Adrenal gland (tissue), 12 donors: ENCODE measurements around the gene TTC23. TPM values are rescaled to one million over a fixed set of nuclear protein-coding genes. Genes with fewer than 3 reads are reported as not detected.

ENCODE experiments used
- DNase-seq, 7 donors: peaks; one replicate each; pipeline ENCODE4 v3.0.0-alpha.2; 2019 to 2020
- H3K27ac ChIP-seq, 5 donors: fragments of 200-600 bp; sonication (generic) in 4 of 5; 1 replicate in 3 of 5; 2 replicates in 2 of 5; pipeline versions ENCODE4 v1.5.1 to v1.8.0; 2016 to 2020; ENCODE audit warnings: mild to moderate bottlenecking in 1 of 5
- H3K27me3 ChIP-seq: fragments of 200-600 bp; 2 replicates; pipeline ENCODE4 v1.8.0; 2021
- H3K36me3 ChIP-seq, 2 donors: fragments of 200-600 bp; replicated peaks in 1 of 2; 1 replicate in 1 of 2; 2 replicates in 1 of 2; pipeline versions ENCODE4 v1.5.1 to v1.8.0; 2018 to 2022
- H3K4me1 ChIP-seq, 2 donors: fragments of 200-600 bp; replicated peaks in 1 of 2; 1 replicate in 1 of 2; 2 replicates in 1 of 2; pipeline versions ENCODE4 v1.5.1 to v1.8.0; 2018 to 2021
- H3K4me3 ChIP-seq, 4 donors: fragments of 200-600 bp; sonication (generic) in 3 of 4; one replicate each; pipeline ENCODE4 v1.5.1; 2016 to 2018
- H3K9me3 ChIP-seq, 3 donors: fragments of 200-600 bp; sonication (generic) in 1 of 3; replicated peaks in 1 of 3; 1 replicate in 2 of 3; 2 replicates in 1 of 3; pipeline versions ENCODE4 v1.5.1 to v1.8.0; 2016 to 2021
- CTCF ChIP-seq, 6 experiments: fragments of 450-650 bp in 4 of 6; fragments of 200-600 bp in 2 of 6; sonication (generic) in 1 of 6; IDR thresholded peaks; 1 replicate in 5 of 6; 2 replicates in 1 of 6; pipeline versions ENCODE4 v1.5.1 to v1.8.0; 2016 to 2021; ENCODE audit warnings: antibody characterized with exemption in 6 of 6, mild to moderate bottlenecking in 2 of 6, moderate library complexity in 1 of 6
- POLR2A ChIP-seq, 2 donors: fragments of 450-650 bp; IDR thresholded peaks; one replicate each; pipeline ENCODE4 v1.6.1; 2017; ENCODE audit warnings: antibody characterized with exemption in 2 of 2, mild to moderate bottlenecking in 2 of 2, moderate library complexity in 1 of 2
- WGBS, 4 donors: extraction: QIAGEN DNeasy Blood & Tissue Kit in 2 of 4; methylation state at CpG; one replicate each; pipeline versions ENCODE4 v1.1.5 to v1.1.7; 2013 to 2017; 5-methylcytosine and 5-hydroxymethylcytosine counted together
- intact Hi-C, 2 donors: fragments of 100-400 bp; cut with DNase I; formaldehyde crosslinking; loops; one replicate each; pipeline versions ENCODE4 v1.14.1 to v1.15.0; 2022 to 2023
- polyA plus RNA-seq, 3 donors: library from polyadenylated mRNA; stranded (reverse); fragments of 200-250 nt in 2 of 3; fragments of 350-450 nt in 1 of 3; fragmentation: Illumina TruSeq in 1 of 3; extraction: RNeasy Lipid Tissue Mini Kit (QIAGEN cat#74804) in 1 of 3; gene quantifications; one replicate each; pipeline ENCODE4 v1.2.3, GENCODE V29; 2013 to 2014
- total RNA-seq, 9 donors: library from RNA; depleted of rRNA in 4 of 9; stranded (reverse); fragments of >200 nt in 4 of 9; fragments of 120-200 nt in 1 of 9; fragmentation: NEBNext Ultra II Directional in 1 of 9; extraction: Animal tissue kit (Norgen Biotek cat#: 25700) in 1 of 9; gene quantifications; one replicate each; pipeline versions ENCODE4 v1.1.0 to v1.2.4, GENCODE V29; 2013 to 2023
- donor health status: healthy with polysubstance abuse.
- donor health status: Bipolar disorder and iron deficiency.
- donor health status: DM: yes; HTN: yes; CAD: no.
- donor health status: DM: no; HTN: no; CAD: no.
- donor health status: DM: no; HTN: no; CAD: no.
- donor health status: DM: yes; HTN: yes; CAD: no.

The TTC23 gene
- total and polyA plus RNA-seq, 12 donors: 10.9 to 42.0 (median 22.6) TPM

- no peaks in the 10 kb centered on the region for H3K36me3 ChIP-seq
- no peak for DNase-seq
- H3K27me3 ChIP-seq: no peaks in the 10 kb centered on the region
- no peak overlapping the region for H3K4me3 ChIP-seq
- intact Hi-C loops: loop anchor here in 1 of 2 donors (10.0 kb wide), 1 partner anchor 121 kb away; no protein-coding TSS in a partner anchor
- no peak overlapping the region for H3K27ac ChIP-seq
- H3K9me3 ChIP-seq: peaks cover 0 to 4% (median 0%) of the 10 kb centered on the region in 3 donors
- no peaks in the 10 kb centered on the region for H3K4me1 ChIP-seq
- TF ChIP-seq CTCF (IDR thresholded peaks at IDR 0.05) (no peak), POLR2A (IDR thresholded peaks at IDR 0.05) (no peak)
Measured at GRCh38 chr15:99283717-99284116, 34.3 kb upstream of the TTC23 start.

- intact Hi-C loops: loop anchor here in 1 of 2 donors (10.0 kb wide), 1 partner anchor 122 kb away; no protein-coding TSS in a partner anchor
- no peak for DNase-seq
- H3K4me3 ChIP-seq: no peak overlapping the region
- no peaks in the 10 kb centered on the region for H3K36me3 ChIP-seq
- WGBS, 4 donors: 93 to 100% (median 95%) methylated on average over 5 of the region's 5 CpGs
- TF ChIP-seq CTCF (IDR thresholded peaks at IDR 0.05) (no peak), POLR2A (IDR thresholded peaks at IDR 0.05) (no peak)
- no peaks in the 10 kb centered on the region for H3K27me3 ChIP-seq
- no peaks in the 10 kb centered on the region for H3K4me1 ChIP-seq
- no peak overlapping the region for H3K27ac ChIP-seq
- H3K9me3 ChIP-seq: peaks cover 0 to 4% (median 0%) of the 10 kb centered on the region in 3 donors
Measured at GRCh38 chr15:99282586-99282985, 33.2 kb upstream of the TTC23 start.

- intact Hi-C loops: loop anchor here in 1 of 2 donors (10.0 kb wide), 1 partner anchor 123 kb away; no protein-coding TSS in a partner anchor
- H3K27ac ChIP-seq: no peak overlapping the region
- no peaks in the 10 kb centered on the region for H3K27me3 ChIP-seq
- DNase-seq: no peak
- H3K9me3 ChIP-seq: peaks cover 0 to 4% (median 0%) of the 10 kb centered on the region in 3 donors
- no peaks in the 10 kb centered on the region for H3K4me1 ChIP-seq
- no peak for TF ChIP-seq POLR2A (IDR thresholded peaks at IDR 0.05)
- TF ChIP-seq CTCF (IDR thresholded peaks at IDR 0.05): no peak
- no peaks in the 10 kb centered on the region for H3K36me3 ChIP-seq
- H3K4me3 ChIP-seq: no peak overlapping the region
Measured at GRCh38 chr15:99282121-99282520, 32.7 kb upstream of the TTC23 start.

GRCh38 chr15:99279827-99280226, 30.4 kb upstream of the TTC23 start:
- H3K27me3 ChIP-seq: no peaks in the 10 kb centered on the region
- peaks cover 0 to 4% (median 0%) of the 10 kb centered on the region in 3 donors for H3K9me3 ChIP-seq
- WGBS, 4 donors: 89 to 95% (median 92%) methylated on average over 3 of the region's 3 CpGs
- no peak overlapping the region for H3K27ac ChIP-seq
- H3K36me3 ChIP-seq: no peaks in the 10 kb centered on the region
- intact Hi-C loops: loop anchor here (10.0 kb wide), 2 partner anchors 125 to 475 kb away; no protein-coding TSS in a partner anchor
- no peaks in the 10 kb centered on the region for H3K4me1 ChIP-seq
- TF ChIP-seq POLR2A (IDR thresholded peaks at IDR 0.05) (no peak), CTCF (IDR thresholded peaks at IDR 0.05) (no peak)
- H3K4me3 ChIP-seq: no peak overlapping the region
- DNase-seq: no peak
